ENCODE data around the gene PHACTR3. TPM values are rescaled to one million over a fixed set of nuclear protein-coding genes. Genes with fewer than 3 reads are reported as not detected.

The PHACTR3 gene
- total RNA-seq, 4 donors from 2014 or later = 0.54 to 0.81 (median 0.59) TPM; not detected in 1

GRCh38 chr20:59645271-59645670 is 40.9 kb downstream of the PHACTR3 start:
- Histone ChIP-seq H3K4me3 (no peak overlapping the region), H3K27me3 (no peaks in the 10 kb centered on the region), H3K9me3 (no peaks in the 10 kb centered on the region), H3K27ac (no peak overlapping the region), H3K36me3 (no peaks in the 10 kb centered on the region), H3K4me1 (peaks cover 0 to 20% (median 0%) of the 10 kb centered on the region in 3 donors)
- 74 to 94% methylated on average over 9 of the region's 9 CpGs for WGBS, 2 donors (ENCODE audit: low coverage in 1 of 2)
- no peak for TF ChIP-seq EP300 (IDR thresholded peaks at IDR 0.05)
- TF ChIP-seq POLR2AphosphoS5 (IDR thresholded peaks at IDR 0.05) = no peak
- no peak for TF ChIP-seq CTCF (IDR thresholded peaks at IDR 0.05)
- TF ChIP-seq POLR2A (IDR thresholded peaks at IDR 0.05) = no peak
- ATAC-seq = no peak

DNA sequence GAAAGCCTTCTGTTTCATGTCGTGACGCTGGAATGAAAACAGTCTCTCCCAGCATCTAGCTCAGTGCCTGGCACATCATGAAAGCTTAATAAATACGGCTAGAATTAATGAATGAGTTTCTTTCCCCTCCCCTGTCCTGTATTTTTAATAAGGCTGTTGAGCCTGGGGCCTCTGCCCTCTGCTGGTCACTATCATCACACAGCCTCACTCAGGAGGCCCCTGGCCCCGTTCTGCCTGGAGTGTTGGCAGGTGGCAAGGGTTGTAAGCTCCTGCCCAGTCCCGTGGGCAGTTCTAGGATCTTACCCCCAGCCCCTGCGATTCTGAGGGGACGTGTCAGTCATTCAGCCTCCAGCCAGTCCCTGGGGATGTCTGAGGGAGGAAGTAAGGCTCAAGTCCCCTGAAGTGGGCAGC is 41.4 kb downstream of the PHACTR3 start:
- Histone ChIP-seq H3K27me3 (no peaks in the 10 kb centered on the region), H3K9me3 (no peaks in the 10 kb centered on the region), H3K36me3 (no peaks in the 10 kb centered on the region), H3K4me3 (no peak overlapping the region), H3K27ac (no peak overlapping the region), H3K4me1 (peaks cover 0 to 20% (median 0%) of the 10 kb centered on the region in 3 donors)
- no peak for TF ChIP-seq CTCF (IDR thresholded peaks at IDR 0.05)
- no peak for TF ChIP-seq POLR2A (IDR thresholded peaks at IDR 0.05)
- TF ChIP-seq POLR2AphosphoS5 (IDR thresholded peaks at IDR 0.05) = no peak
- no peak for TF ChIP-seq EP300 (IDR thresholded peaks at IDR 0.05)
- no peak for ATAC-seq
- 23 to 49% methylated on average over 5 to 6 of the region's 7 CpGs for WGBS, 2 donors (ENCODE audit: low coverage in 1 of 2)

GRCh38 chr20:59646487-59646886 is 42.1 kb downstream of the PHACTR3 start:
- TF ChIP-seq POLR2A (IDR thresholded peaks at IDR 0.05) = no peak
- no peak for TF ChIP-seq CTCF (IDR thresholded peaks at IDR 0.05)
- no peaks in the 10 kb centered on the region for H3K36me3 ChIP-seq
- peaks cover 0 to 20% (median 0%) of the 10 kb centered on the region in 3 donors for H3K4me1 ChIP-seq
- WGBS, 2 donors (ENCODE audit: low coverage in 1 of 2) = 67 to 80% methylated on average over 1 to 2 of the region's 3 CpGs
- H3K27ac ChIP-seq = no peak overlapping the region
- no peak overlapping the region for H3K4me3 ChIP-seq
- ATAC-seq = no peak
- H3K9me3 ChIP-seq = no peaks in the 10 kb centered on the region
- no peaks in the 10 kb centered on the region for H3K27me3 ChIP-seq

GRCh38 chr20:59647271-59647670 is 42.9 kb downstream of the PHACTR3 start:
- TF ChIP-seq EP300 (IDR thresholded peaks at IDR 0.05) (no peak), POLR2A (IDR thresholded peaks at IDR 0.05) (no peak), POLR2AphosphoS5 (IDR thresholded peaks at IDR 0.05) (no peak), CTCF (IDR thresholded peaks at IDR 0.05) (no peak)
- Histone ChIP-seq H3K4me1 (peaks cover 0 to 20% (median 0%) of the 10 kb centered on the region in 3 donors), H3K4me3 (no peak overlapping the region), H3K27me3 (no peaks in the 10 kb centered on the region), H3K27ac (no peak overlapping the region), H3K36me3 (no peaks in the 10 kb centered on the region), H3K9me3 (no peaks in the 10 kb centered on the region)
- ATAC-seq = no peak

GRCh38 chr20:59648466-59649070 is 44.2 kb downstream of the PHACTR3 start:
- Histone ChIP-seq H3K27me3 (peaks cover 3% of the 10 kb centered on the region), H3K4me3 (no peak overlapping the region), H3K9me3 (no peaks in the 10 kb centered on the region), H3K36me3 (no peaks in the 10 kb centered on the region), H3K27ac (no peak overlapping the region), H3K4me1 (peaks cover 0 to 12% (median 0%) of the 10 kb centered on the region in 3 donors)
- TF ChIP-seq EP300 (IDR thresholded peaks at IDR 0.05) = no peak
- no peak for TF ChIP-seq POLR2A (IDR thresholded peaks at IDR 0.05)
- no peak for TF ChIP-seq POLR2AphosphoS5 (IDR thresholded peaks at IDR 0.05)
- TF ChIP-seq CTCF (IDR thresholded peaks at IDR 0.05) = no peak
- ATAC-seq = no peak
- 48 to 54% methylated on average over 4 to 7 of the region's 7 CpGs for WGBS, 2 donors (ENCODE audit: low coverage in 1 of 2)

All from gastroesophageal sphincter (tissue), 4 donors.